ENCODE results near the gene RFC2. TPM values are rescaled to one million over a fixed set of nuclear protein-coding genes. Genes with fewer than 3 reads are reported as not detected.

The RFC2 gene
- total and polyA plus RNA-seq, 10 of the 15 experiments (the other 5 are each of a cell fraction or from before 2014, with no cell fraction given), result 25.8 to 145 (median 90.9) TPM

DNA sequence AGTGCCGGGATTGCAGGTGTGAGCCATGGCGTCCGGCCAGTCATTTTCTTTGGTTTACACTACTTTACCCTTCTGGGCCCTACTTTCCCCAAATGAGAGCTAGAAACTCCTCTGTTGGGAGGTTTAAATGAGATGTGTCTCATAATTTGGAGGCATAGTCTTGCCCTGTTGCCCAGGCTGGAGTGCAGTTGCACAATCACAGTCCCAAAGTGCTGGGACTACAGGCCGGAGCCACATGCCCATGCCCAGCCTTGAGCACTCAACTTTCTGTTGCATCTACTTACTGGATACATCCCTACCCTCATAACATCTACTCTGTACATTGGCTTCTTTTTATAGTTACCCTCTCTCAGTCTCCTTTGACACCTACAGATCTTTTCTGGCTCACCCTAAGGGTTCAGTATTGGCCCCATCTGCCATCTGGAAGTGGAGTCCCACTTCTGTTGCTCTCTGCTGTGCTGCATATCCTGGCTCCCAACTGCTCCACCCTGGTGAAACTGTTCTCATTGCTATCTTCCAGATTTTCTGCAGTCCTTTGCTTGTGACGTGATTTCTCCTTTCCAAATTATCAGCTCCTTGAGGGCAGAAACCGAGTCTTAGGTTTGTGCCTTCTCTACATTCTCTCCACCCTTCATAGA lies 71.6 kb downstream of the RFC2 start:
- H3K4me1 ChIP-seq (ENCODE audit: control insufficient read depth, insufficient read depth, low read length), result no peaks in the 10 kb centered on the region
- H3K4me2 ChIP-seq (ENCODE audit: control insufficient read depth, insufficient read depth), result no peak overlapping the region
- ChIA-PET CTCF (interaction anchor here (1.1 to 3.2 kb wide), 7 partner anchors 9 to 122 kb away, joined by 4 to 51 read pairs (median 5); partner anchors contain the start of gene EIF4H), SMC1A (ENCODE audit: uncharacterized antibody, unreplicated experiment) (interaction anchor here (1.1 to 1.6 kb wide), 3 partner anchors 11 to 218 kb away, joined by 4 to 5 read pairs (median 5); no protein-coding TSS in a partner anchor), RAD21 (ENCODE audit: unreplicated experiment) (interaction anchor here (0.9 to 1.3 kb wide), 2 partner anchors 9 to 24 kb away, joined by 3 to 6 read pairs; partner anchors contain the start of gene EIF4H), POLR2A (no interaction called here)
- TF ChIP-seq STAT3 (IDR thresholded peaks at IDR 0.05; ENCODE audit: low read depth, low read length), result no peak
- no peak for TF ChIP-seq CHD2 (IDR thresholded peaks at IDR 0.05; ENCODE audit: borderline replicate concordance, low read depth, low read length)
- no peak for TF ChIP-seq PAX8 (IDR thresholded peaks at IDR 0.05)
- TF ChIP-seq EZH2 (IDR thresholded peaks at IDR 0.05; ENCODE audit: borderline replicate concordance, control insufficient read depth, low read depth, low read length), result no peak
- no peak for TF ChIP-seq ZNF274 (IDR thresholded peaks at IDR 0.05; ENCODE audit: insufficient read depth, insufficient read length)
- no peak for TF ChIP-seq SIX5 (IDR thresholded peaks at IDR 0.05; ENCODE audit: low read depth, low read length, severe bottlenecking)
- no peak for TF ChIP-seq ATF7 (IDR thresholded peaks at IDR 0.05; ENCODE audit: low read depth)
- TF ChIP-seq RBBP5 (conservative IDR thresholded peaks at IDR 0.05), result no peak
- TF ChIP-seq, protein P1, sequence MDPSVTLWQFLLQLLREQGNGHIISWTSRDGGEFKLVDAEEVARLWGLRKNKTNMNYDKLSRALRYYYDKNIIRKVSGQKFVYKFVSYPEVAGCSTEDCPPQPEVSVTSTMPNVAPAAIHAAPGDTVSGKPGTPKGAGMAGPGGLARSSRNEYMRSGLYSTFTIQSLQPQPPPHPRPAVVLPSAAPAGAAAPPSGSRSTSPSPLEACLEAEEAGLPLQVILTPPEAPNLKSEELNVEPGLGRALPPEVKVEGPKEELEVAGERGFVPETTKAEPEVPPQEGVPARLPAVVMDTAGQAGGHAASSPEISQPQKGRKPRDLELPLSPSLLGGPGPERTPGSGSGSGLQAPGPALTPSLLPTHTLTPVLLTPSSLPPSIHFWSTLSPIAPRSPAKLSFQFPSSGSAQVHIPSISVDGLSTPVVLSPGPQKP (IDR thresholded peaks at IDR 0.05; ENCODE audit: low read depth, low read length), result no peak
- no peak for TF ChIP-seq CHD1 (IDR thresholded peaks at IDR 0.05; ENCODE audit: low read depth, low read length)
- TF ChIP-seq WRNIP1 (IDR thresholded peaks at IDR 0.05; ENCODE audit: borderline replicate concordance, low read depth, low read length), result no peak
- TF ChIP-seq, protein P2, sequence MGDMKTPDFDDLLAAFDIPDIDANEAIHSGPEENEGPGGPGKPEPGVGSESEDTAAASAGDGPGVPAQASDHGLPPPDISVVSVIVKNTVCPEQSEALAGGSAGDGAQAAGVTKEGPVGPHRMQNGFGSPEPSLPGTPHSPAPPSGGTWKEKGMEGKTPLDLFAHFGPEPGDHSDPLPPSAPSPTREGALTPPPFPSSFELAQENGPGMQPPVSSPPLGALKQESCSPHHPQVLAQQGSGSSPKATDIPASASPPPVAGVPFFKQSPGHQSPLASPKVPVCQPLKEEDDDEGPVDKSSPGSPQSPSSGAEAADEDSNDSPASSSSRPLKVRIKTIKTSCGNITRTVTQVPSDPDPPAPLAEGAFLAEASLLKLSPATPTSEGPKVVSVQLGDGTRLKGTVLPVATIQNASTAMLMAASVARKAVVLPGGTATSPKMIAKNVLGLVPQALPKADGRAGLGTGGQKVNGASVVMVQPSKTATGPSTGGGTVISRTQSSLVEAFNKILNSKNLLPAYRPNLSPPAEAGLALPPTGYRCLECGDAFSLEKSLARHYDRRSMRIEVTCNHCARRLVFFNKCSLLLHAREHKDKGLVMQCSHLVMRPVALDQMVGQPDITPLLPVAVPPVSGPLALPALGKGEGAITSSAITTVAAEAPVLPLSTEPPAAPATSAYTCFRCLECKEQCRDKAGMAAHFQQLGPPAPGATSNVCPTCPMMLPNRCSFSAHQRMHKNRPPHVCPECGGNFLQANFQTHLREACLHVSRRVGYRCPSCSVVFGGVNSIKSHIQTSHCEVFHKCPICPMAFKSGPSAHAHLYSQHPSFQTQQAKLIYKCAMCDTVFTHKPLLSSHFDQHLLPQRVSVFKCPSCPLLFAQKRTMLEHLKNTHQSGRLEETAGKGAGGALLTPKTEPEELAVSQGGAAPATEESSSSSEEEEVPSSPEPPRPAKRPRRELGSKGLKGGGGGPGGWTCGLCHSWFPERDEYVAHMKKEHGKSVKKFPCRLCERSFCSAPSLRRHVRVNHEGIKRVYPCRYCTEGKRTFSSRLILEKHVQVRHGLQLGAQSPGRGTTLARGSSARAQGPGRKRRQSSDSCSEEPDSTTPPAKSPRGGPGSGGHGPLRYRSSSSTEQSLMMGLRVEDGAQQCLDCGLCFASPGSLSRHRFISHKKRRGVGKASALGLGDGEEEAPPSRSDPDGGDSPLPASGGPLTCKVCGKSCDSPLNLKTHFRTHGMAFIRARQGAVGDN (IDR thresholded peaks at IDR 0.05), result no peak
- TF ChIP-seq TARDBP (IDR thresholded peaks at IDR 0.05; ENCODE audit: borderline replicate concordance), result no peak
- TF ChIP-seq BACH1 (IDR thresholded peaks at IDR 0.05; ENCODE audit: borderline replicate concordance), result no peak
- H3K36me3 ChIP-seq (ENCODE audit: control insufficient read depth in 2 of 2, insufficient read depth in 2 of 2, low read length in 1 of 2), result peaks cover 6 to 12% of the 10 kb centered on the region in 2 experiments; a peak in 3 of 4 replicates
- DNase-seq (ENCODE audit: low read depth, low spot score), result no peak
- H3K27me3 ChIP-seq (replicated peaks in 1 of 2; ENCODE audit: control insufficient read depth in 2 of 2, insufficient read depth in 2 of 2, low read length in 1 of 2), result no peaks in the 10 kb centered on the region
- H3K9ac ChIP-seq (ENCODE audit: control insufficient read depth, insufficient read depth, low read length), result no peak overlapping the region
- no peak overlapping the region for H3K4me3 ChIP-seq
- no TSS peak for BruUV-seq (replicated peaks)
- FAIRE-seq, result no peak
- H3K9me3 ChIP-seq (replicated peaks; ENCODE audit: control insufficient read depth, insufficient read depth, low read length), result no peaks in the 10 kb centered on the region
- no peak overlapping the region for H3K27ac ChIP-seq (ENCODE audit: control insufficient read depth, insufficient read depth)
- in situ Hi-C loops (cut with MboI) (no loop called here), intact Hi-C loops (cut with micrococcal nuclease; ENCODE audit: unreplicated experiment) (loop anchor here (5.0 kb wide), 1 partner anchor 115 kb away; no protein-coding TSS in a partner anchor)
- H4K20me1 ChIP-seq (ENCODE audit: control insufficient read depth, insufficient read depth), result peaks cover 18% of the 10 kb centered on the region
- peak; percentile 11 for ATAC-seq
- H2AFZ ChIP-seq (ENCODE audit: control insufficient read depth, low read depth, low read length), result no peak overlapping the region
- 61% methylated on average over 6 of the region's 6 CpGs for WGBS (ENCODE audit: insufficient coverage, insufficient replicate concordance, low lambda C conversion rate, missing lambda C conversion rate)
- H3K79me2 ChIP-seq (ENCODE audit: control insufficient read depth, insufficient read depth, low read length), result peaks cover 98% of the 10 kb centered on the region
